K562 (cell line): ENCODE results near the gene STARD13. TPM values are rescaled to one million over a fixed set of nuclear protein-coding genes. Genes with fewer than 3 reads are reported as not detected.

Experiments
- ATAC-seq: fragments of 200-7000 bp; cut with Tn5 transposase; 3 replicates; pipeline ENCODE4 v1.9.1; 2020; ENCODE audit warnings: moderate library complexity
- BruUV-seq: library from RNA; stranded (reverse); fragments of 400-500 nt; replicated peaks from 2 replicates; lab custom pipeline; 2021; lab: Mats Ljungman, UMichigan
- CTCF ChIA-PET: fragments of 300-600 bp; formaldehyde crosslinking; extraction: SDS; loops from one replicate; lab custom pipeline; 2021; ENCODE audit warnings: low intra/inter-chr PET ratio; lab: Yijun Ruan, JAX
- POLR2A ChIA-PET: fragments of 300-600, 350-650 bp; sonication (Branson Sonifier 250); formaldehyde crosslinking; extraction: SDS; loops from one replicate; lab custom pipeline; 2021; ENCODE audit warnings: antibody characterized with exemption, inconsistent platforms; lab: Yijun Ruan, JAX
- DNase-seq, 4 experiments: peaks; one replicate each; pipeline versions ENCODE4 v3.0.0 to v3.0.0-alpha.2; 2011 to 2018; ENCODE audit warnings: low spot score in 3 of 4, mixed read lengths in 3 of 4; ENCODE audit errors: extremely low read depth in 1 of 4
- FAIRE-seq: peaks from 2 replicates; lab custom pipeline; 2011; peaks lifted over from hg19 to GRCh38; lab: Jason Lieb, UNC
- H2AFZ ChIP-seq: 2 replicates; pipeline ENCODE4 v1.6.0; 2011; ENCODE audit warnings: low read depth, low read length, control low read depth, inconsistent platforms
- H3K27ac ChIP-seq: fragments of 200-600 bp; 3 replicates; pipeline ENCODE4 v1.8.0; 2011; ENCODE audit warnings: low read depth, mild to moderate bottlenecking, control low read depth, inconsistent platforms, low read length, moderate library complexity, mixed read lengths; ENCODE audit errors: extremely low read depth
- H3K27me3 ChIP-seq, 2 experiments: fragments of 300-600 bp in 1 of 2; 2 replicates in 1 of 2; 3 replicates in 1 of 2; pipeline versions ENCODE4 v1.6.0 to v1.8.0; 2011; ENCODE audit warnings: inconsistent platforms in 2 of 2, low read length in 2 of 2, mild to moderate bottlenecking in 1 of 2, mixed read lengths in 1 of 2, moderate library complexity in 1 of 2; ENCODE audit not compliant: control insufficient read depth in 2 of 2, insufficient read depth in 2 of 2
- H3K36me3 ChIP-seq: fragments of 300-600 bp; 3 replicates; pipeline ENCODE4 v1.8.0; 2011; ENCODE audit warnings: mild to moderate bottlenecking, low read length, inconsistent platforms; ENCODE audit not compliant: control insufficient read depth, insufficient read depth
- H3K4me1 ChIP-seq, 2 experiments: fragments of 200-600 bp in 1 of 2; replicated peaks in 1 of 2; 2 replicates in 1 of 2; 3 replicates in 1 of 2; pipeline versions ENCODE4 v1.5.1 to v1.8.0; 2011; ENCODE audit warnings: inconsistent platforms in 2 of 2, low read length in 2 of 2, mild to moderate bottlenecking in 1 of 2, mixed read lengths in 1 of 2, moderate library complexity in 1 of 2; ENCODE audit not compliant: control insufficient read depth in 2 of 2, insufficient read depth in 2 of 2
- H3K4me2 ChIP-seq: 2 replicates; pipeline ENCODE4 v1.6.1; 2011; ENCODE audit warnings: low read length, control low read depth, inconsistent platforms, mixed read lengths; ENCODE audit not compliant: insufficient read depth
- H3K4me3 ChIP-seq: fragments of 200-600 bp; sonication (generic), shearing (Covaris generic); 2 replicates; pipeline ENCODE4 v1.5.1; 2016; ENCODE audit warnings: control low read depth, inconsistent platforms
- H3K79me2 ChIP-seq: fragments of 200-600 bp; 3 replicates; pipeline ENCODE4 v1.8.0; 2011; ENCODE audit warnings: low read length, inconsistent platforms; ENCODE audit not compliant: control insufficient read depth, insufficient read depth
- H3K9ac ChIP-seq, 2 experiments: 2 replicates each; pipeline versions ENCODE4 v1.6.0 to v1.6.1; 2011; ENCODE audit warnings: low read depth in 2 of 2, low read length in 2 of 2, control low read depth in 1 of 2, inconsistent platforms in 1 of 2, mild to moderate bottlenecking in 1 of 2, mixed read lengths in 1 of 2; ENCODE audit not compliant: insufficient read depth in 1 of 2
- H3K9me1 ChIP-seq: one replicate; pipeline ENCODE4 v1.6.0; 2011; ENCODE audit warnings: inconsistent platforms, mild to moderate bottlenecking, low read length, moderate library complexity; ENCODE audit not compliant: control insufficient read depth, insufficient read depth
- H3K9me3 ChIP-seq: replicated peaks from 2 replicates; pipeline ENCODE4 v1.5.1; 2011; ENCODE audit warnings: low read depth, low read length, inconsistent platforms; ENCODE audit not compliant: control insufficient read depth, insufficient read depth
- H4K20me1 ChIP-seq: replicated peaks from 2 replicates; pipeline ENCODE4 v1.6.1; 2011; ENCODE audit warnings: low read length, inconsistent platforms, mixed read lengths; ENCODE audit not compliant: control insufficient read depth, insufficient read depth
- BCOR ChIP-seq: fragments of 450-650 bp; IDR thresholded peaks from 2 replicates; pipeline ENCODE4 v1.6.1; 2016
- CBX1 ChIP-seq: sonication (generic); IDR thresholded peaks from 2 replicates; pipeline ENCODE4 v1.6.1; 2016; ENCODE audit warnings: antibody characterized with exemption, low read depth, mild to moderate bottlenecking
- DLX4 ChIP-seq: fragments of 250-450 bp; sonication (Bioruptor Pico); IDR thresholded peaks from 2 replicates; pipeline ENCODE4 v1.6.1; 2021; ENCODE audit warnings: mild to moderate bottlenecking
- GTF2E2 ChIP-seq: fragments of 200-800 bp; sonication (Bioruptor generic); IDR thresholded peaks from 2 replicates; pipeline ENCODE4 v1.6.1; 2016; ENCODE audit warnings: missing genetic modification characterization, missing compliant biosample characterization
- RBBP5 ChIP-seq: fragments of 200-600 bp; sonication (generic); IDR thresholded peaks from 2 replicates; pipeline ENCODE4 v1.6.1; 2012; ENCODE audit warnings: borderline replicate concordance, mild to moderate bottlenecking, low read length, control low read depth, inconsistent platforms; ENCODE audit not compliant: insufficient read depth, poor library complexity, severe bottlenecking
- ZNF668 ChIP-seq: fragments of 250-450 bp; sonication (Bioruptor Pico); IDR thresholded peaks from 2 replicates; pipeline ENCODE4 v1.8.0; 2022; ENCODE audit warnings: mild to moderate bottlenecking, inconsistent platforms
- WGBS: fragments of 100-300 bp; shearing (Covaris generic); methylation state at CpG from one replicate; pipeline ENCODE4 v1.1.6; 2016; ENCODE audit warnings: low coverage, mixed read lengths; ENCODE audit not compliant: insufficient coverage; ENCODE audit errors: missing lambda C conversion rate; 5-methylcytosine and 5-hydroxymethylcytosine counted together
- in situ Hi-C: fragments of 300-500 bp; cut with MboI; formaldehyde crosslinking; loops from 4 replicates; pipeline ENCODE4 v1.15.0; 2018; ENCODE audit warnings: inconsistent platforms, mixed read lengths
- intact Hi-C: fragments of 100-400 bp; cut with micrococcal nuclease; formaldehyde crosslinking; loops from 2 replicates; pipeline ENCODE4 v1.14.2; 2022
- polyA plus RNA-seq, 8 experiments: library from polyadenylated mRNA; depleted of rRNA in 4 of 8; stranded (reverse) in 5 of 8; unstranded in 3 of 8; fragments of >200 nt; fragmentation: Nextera tagmentation in 2 of 8; fragmentation: Illumina TruSeq in 1 of 8; extraction: Ambion mirVana in 2 of 8; extraction: Trizol in 1 of 8; gene quantifications; 2 replicates each; pipeline versions ENCODE4 v1.2.1 to v1.2.3, GENCODE V29; 2011 to 2014; ENCODE audit warnings: inconsistent platforms in 1 of 8, missing spikeins in 1 of 8
- total RNA-seq, 7 experiments: library from RNA; depleted of rRNA in 6 of 7; stranded (reverse); fragments of >200 nt in 6 of 7; fragmentation: Illumina TruSeq in 2 of 7; extraction: Trizol in 2 of 7; gene quantifications; 2 replicates each; pipeline versions ENCODE4 v1.2.1 to v1.2.3, GENCODE V29; 2011 to 2021; ENCODE audit warnings: low replicate concordance in 1 of 7

The STARD13 gene
- total and polyA plus RNA-seq, 9 of the 15 experiments (the other 6 are each of a cell fraction or from before 2014, with no cell fraction given) = 0.11 TPM; not detected in 8

GRCh38 chr13:33129886-33130285 is 155.7 kb downstream of the STARD13 start:
- DNase-seq = no peak
- no TSS peak for BruUV-seq
- Histone ChIP-seq H3K27ac (no peak overlapping the region), H3K4me3 (no peak overlapping the region), H3K9ac (no peak overlapping the region), H3K79me2 (no peaks in the 10 kb centered on the region), H3K27me3 (peaks cover 0 to 12% of the 10 kb centered on the region in 2 experiments; a peak in 2 of 5 replicates), H3K36me3 (no peaks in the 10 kb centered on the region)
- intact Hi-C loops (no loop called here), in situ Hi-C loops (no loop called here)
- ChIA-PET POLR2A (interaction anchor here (0.5 kb wide), 1 partner anchor 1679 kb away, joined by 3 read pairs; no protein-coding TSS in a partner anchor), CTCF (no interaction called here)
- no peak for ATAC-seq
- TF ChIP-seq BCOR = no peak
- TF ChIP-seq, all 486 proteins: peak for 0
- FAIRE-seq = no peak
- 1% methylated on average over 15 of the region's 20 CpGs for WGBS
- H3K9me1 ChIP-seq = no peaks in the 10 kb centered on the region
- no peaks in the 10 kb centered on the region for H4K20me1 ChIP-seq
- no peaks in the 10 kb centered on the region; a peak in 1 of 5 replicates for H3K4me1 ChIP-seq
- H3K9me3 ChIP-seq = no peaks in the 10 kb centered on the region
- no peak overlapping the region for H2AFZ ChIP-seq
- no peak overlapping the region for H3K4me2 ChIP-seq

- Histone ChIP-seq H3K9ac (no peak overlapping the region), H3K4me3 (no peak overlapping the region), H3K4me1 (no peaks in the 10 kb centered on the region; a peak in 1 of 5 replicates), H3K27ac (no peak overlapping the region), H2AFZ (no peak overlapping the region), H3K79me2 (no peaks in the 10 kb centered on the region), H3K36me3 (no peaks in the 10 kb centered on the region), H4K20me1 (no peaks in the 10 kb centered on the region), H3K4me2 (no peak overlapping the region), H3K27me3 (peaks cover 0 to 12% of the 10 kb centered on the region in 2 experiments; a peak in 2 of 5 replicates), H3K9me1 (no peaks in the 10 kb centered on the region), H3K9me3 (no peaks in the 10 kb centered on the region)
- ATAC-seq (no peak), FAIRE-seq (no peak), DNase-seq (no peak)
- intact Hi-C loops = no loop called here
- in situ Hi-C loops = no loop called here
- ChIA-PET POLR2A (no interaction called here), CTCF (no interaction called here)
- 3% methylated on average over 18 of the region's 20 CpGs for WGBS
- BruUV-seq = no TSS peak
- TF ChIP-seq CBX1 (no peak), GTF2E2 (tag) (no peak), DLX4 (CRISPR knock-in tag) (no peak), RBBP5 (no peak), ZNF668 (CRISPR knock-in tag) (no peak)
Measured at GRCh38 chr13:33129094-33129832, 156.3 kb downstream of the STARD13 start.
